GM23248 (cell line): ENCODE results near the gene C9.
"Not testable (repeated sequence)": the region's sequence is repeated elsewhere in the genome, so short reads cannot be mapped to it uniquely, and the experiment has no call there.

Source experiments
- EZH2 ChIP-seq: fragments of 200-600 bp; sonication (generic); IDR thresholded peaks from 2 replicates; pipeline ENCODE4 v1.6.1; 2018; ENCODE audit warnings: antibody characterized with exemption, mild to moderate bottlenecking; ENCODE audit not compliant: insufficient read depth, poor library complexity, severe bottlenecking
- EZH2phosphoT487 ChIP-seq: fragments of 200-600 bp; sonication (generic); IDR thresholded peaks from 2 replicates; pipeline ENCODE4 v1.6.1; 2018; ENCODE audit warnings: antibody characterized with exemption, moderate library complexity, mild to moderate bottlenecking, low read depth; ENCODE audit not compliant: insufficient read depth

DNA sequence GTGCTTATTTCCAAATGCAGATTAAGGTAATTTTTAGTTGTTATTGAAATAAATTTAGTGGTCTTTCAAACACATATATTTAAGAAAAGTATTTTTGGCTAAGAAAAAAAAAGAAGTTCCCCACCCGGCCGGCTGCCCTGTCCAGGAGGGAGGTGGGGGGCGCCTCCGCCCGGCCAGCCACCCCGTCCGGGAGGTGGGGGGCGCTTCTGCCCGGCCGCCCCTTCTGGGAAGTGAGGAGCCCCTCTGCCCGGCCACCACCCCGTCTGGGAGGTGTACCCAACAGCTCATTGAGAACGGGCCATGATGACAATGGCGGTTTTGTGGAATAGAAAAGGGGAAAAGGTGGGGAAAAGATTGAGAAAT lies 91.4 kb downstream of the C9 start:
- TF ChIP-seq EZH2, EZH2phosphoT487: not testable (repeated sequence)
